Activated CD4-positive, alpha-beta T cell treated with anti-CD3 and anti-CD28 coated beads for 48 hours (primary cell): ENCODE data around the gene PNMA6A.
"Not testable (repeated sequence)": the region's sequence is repeated elsewhere in the genome, so short reads cannot be mapped to it uniquely, and the experiment has no call there.

Source experiments
- DNase-seq: peaks from one replicate; pipeline ENCODE4 v3.0.0-alpha.2; 2020

PNMA6A gene

DNA sequence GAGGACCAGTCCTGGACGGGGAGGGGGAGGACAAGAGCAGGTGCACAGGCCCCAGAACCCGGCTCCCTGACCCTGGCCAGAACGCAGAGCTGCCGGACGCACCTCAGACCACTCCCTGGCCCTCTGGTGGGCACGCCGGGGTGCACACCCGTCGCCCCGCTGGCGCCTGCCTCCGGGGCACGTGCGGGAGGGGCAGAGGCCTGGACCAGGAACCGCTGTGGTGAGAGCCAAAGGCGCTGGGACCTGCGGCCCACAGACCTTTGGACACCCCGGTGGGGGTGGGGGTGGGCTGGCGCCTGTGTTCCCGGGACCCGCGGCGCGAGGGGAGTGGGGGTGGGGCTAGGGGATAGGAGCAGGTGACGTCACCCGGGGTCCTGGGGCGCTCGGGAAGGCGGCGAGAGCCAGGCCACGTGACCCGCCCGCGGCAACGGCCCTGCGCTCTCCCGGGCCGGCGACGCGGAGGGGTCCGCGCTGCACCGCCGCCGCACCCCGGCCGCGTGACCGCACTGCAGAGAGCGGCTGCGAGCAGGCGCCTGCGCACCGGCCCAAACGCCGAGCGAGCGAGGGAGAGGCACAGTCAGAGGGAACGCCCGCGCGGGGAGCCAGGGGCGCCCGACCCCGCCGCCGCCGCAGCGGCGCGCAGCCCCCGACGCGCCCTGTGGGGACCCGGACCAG is at the start of gene PNMA6A:
Gene PNMA6A (plus strand): TSS at position 546 of the 675 bp plus-strand sequence. CDS start 609 bp downstream, outside the sequence.
- not testable (repeated sequence) for DNase-seq

- DNase-seq, result not testable (repeated sequence)
These were observed 45.8 kb upstream of the PNMA6A start for GRCh38 chrX:153026501-153026900.

GRCh38 chrX:153028487-153028886 is 43.8 kb upstream of the PNMA6A start:
- not testable (repeated sequence) for DNase-seq

- DNase-seq, result no peak
These were observed 43.1 kb upstream of the PNMA6A start for GRCh38 chrX:153029162-153029561.

GRCh38 chrX:153029875-153030274 is 42.4 kb upstream of the PNMA6A start:
- DNase-seq, result no peak

DNA sequence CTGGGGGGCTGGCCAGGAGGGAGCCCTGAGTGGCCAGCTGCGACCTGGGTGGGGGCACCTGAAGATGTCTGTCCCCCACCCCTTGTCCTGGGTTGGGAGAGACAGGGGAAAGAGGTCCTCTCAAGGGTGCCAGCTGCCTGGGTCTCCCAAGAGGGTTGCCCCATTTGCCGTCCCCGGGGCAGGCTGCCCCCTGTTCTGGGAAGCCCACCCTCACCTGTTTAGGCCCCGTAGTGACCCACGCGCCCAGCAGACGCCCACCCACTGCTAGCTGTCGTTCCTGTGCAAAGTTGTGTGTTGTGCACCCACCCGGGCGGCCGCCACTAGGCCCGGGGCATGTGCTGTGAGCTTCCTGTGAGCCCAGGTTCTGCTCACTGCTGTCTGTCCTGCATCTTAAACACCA is 41.5 kb upstream of the PNMA6A start:
- DNase-seq, result no peak

DNA sequence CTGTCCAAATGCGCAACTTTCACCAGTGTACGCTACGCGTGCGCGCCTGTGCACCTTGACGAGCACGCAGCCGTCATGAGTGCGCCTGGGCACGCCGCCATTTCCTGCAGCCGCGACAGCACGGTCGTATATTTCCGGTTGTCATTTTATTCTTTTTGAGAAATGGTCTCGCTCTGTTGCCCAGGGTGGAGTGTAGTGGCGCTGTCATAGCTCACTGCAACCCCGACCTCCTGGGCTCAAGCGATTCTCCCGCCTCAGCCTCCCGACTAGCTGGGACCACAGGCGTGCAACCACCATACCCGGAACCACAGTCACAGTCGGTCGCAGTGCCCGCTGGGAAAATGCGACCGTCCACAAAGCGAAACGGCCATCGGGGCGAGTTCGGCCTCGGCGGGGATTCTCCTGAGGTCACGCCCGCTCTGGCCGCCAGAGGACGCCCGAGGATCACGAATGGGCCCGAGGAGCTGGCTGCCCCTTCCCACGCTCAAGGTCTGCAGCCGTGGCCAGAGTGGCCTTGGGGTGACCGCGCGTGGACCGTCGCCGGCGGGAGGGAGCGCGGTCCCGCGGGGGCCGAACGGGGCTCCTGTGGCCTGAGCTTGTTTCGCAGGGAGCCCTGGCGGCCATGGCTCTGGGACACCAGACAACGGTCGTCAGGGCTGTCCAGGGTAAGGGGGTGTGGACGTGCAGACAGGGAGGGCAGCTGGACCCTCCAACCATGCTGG is 39.7 kb upstream of the PNMA6A start:
- peak; percentile 72 for DNase-seq

- no peak for DNase-seq
These were observed 23.2 kb upstream of the PNMA6A start for GRCh38 chrX:153049093-153049492.

- DNase-seq, result no peak
These were observed 19.7 kb upstream of the PNMA6A start for GRCh38 chrX:153052534-153052933.

DNA sequence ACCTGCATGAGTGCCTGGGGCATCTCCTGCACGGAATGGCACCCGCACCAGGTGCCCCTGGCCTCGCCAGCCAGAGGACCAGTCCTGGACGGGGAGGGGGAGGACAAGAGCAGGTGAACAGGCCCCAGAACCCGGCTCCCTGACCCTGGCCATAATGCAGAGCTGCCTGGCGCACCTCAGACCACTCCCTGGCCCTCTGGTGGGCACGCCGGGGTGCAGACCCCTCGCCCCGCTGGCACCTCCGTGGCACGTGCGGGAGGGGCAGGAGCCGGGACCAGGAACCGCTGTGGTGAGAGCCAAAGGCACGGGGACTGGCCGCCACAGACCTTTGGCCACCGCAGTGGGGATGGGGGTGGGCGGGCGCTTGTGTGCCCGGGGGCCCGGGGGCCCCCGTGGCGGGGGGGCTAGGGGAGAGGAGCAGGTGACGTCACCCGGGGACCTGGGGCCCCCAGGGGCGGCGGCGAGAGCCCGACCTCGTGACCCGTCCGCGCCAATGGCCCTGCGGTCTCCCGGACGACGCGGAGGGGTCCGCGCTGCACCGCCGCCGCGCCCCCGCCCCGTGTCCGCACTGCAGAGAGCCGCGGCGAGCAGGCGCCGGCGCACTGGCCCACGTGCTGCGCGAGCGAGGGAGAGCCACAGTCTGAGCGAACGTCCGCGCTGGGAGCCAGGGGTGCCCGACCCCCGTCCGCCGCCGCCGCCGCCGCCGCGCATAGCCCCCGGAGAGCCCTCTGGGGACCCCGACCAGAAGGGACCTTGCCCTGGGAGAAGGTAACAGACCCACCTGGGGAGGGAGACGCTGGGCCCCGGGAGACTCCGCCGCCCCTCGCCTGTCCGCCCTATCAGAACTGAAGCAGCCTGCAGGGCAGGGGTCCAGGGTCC is 16.1 kb upstream of the PNMA6A start, which contains the start of gene PNMA3:
Gene PNMA3 (plus strand): TSS at position 600 of the 879 bp plus-strand sequence. CDS start 586 bp downstream, outside the sequence.
- no peak for DNase-seq

GRCh38 chrX:153057281-153057680 is 15.0 kb upstream of the PNMA6A start:
- no peak for DNase-seq

GRCh38 chrX:153059191-153060094 is 12.8 kb upstream of the PNMA6A start:
- no peak for DNase-seq

- DNase-seq, result no peak
These were observed 12.2 kb upstream of the PNMA6A start for GRCh38 chrX:153060095-153060445.

DNA sequence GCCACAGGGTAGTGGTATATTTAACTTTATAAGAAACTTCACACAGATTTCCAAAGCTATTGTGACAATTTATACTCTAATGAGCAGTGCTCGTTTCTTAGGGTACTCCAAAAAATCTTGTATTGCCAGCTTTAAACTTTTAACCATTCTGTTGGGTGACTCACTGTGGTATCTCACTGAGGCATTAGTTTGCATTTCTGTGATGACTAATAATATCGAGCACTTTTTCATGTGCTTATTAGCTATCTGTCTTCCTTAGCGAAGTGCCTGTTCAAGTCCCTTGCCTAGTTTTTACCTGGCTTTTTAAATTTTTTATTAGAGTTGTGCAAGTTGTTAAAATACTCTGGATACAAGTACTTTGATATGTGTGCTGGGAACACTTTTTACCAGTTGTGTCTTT is 10.5 kb upstream of the PNMA6A start:
- DNase-seq, result no peak

- no peak for DNase-seq
These were observed 8.9 kb upstream of the PNMA6A start for GRCh38 chrX:153063315-153063714.

DNA sequence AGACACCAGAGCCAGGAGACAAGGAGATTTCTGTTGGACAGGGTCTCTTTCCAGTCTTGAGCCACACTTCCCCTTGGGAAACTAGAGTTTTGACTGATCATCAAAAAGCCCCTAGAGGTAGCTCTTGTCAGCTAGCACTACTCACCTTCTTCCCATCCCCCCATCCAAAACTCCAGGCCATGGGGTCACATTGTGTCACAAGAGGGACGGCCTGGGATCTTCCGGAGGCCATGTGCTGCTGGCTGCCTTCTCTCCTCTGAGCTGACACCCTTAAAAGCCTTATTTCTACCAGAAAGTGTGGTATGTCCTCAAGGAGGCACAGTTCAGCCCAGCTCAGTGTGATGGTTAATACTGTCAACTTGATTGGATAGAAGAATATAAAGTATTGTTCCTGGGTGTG is 8.2 kb upstream of the PNMA6A start:
- DNase-seq, result no peak

DNA sequence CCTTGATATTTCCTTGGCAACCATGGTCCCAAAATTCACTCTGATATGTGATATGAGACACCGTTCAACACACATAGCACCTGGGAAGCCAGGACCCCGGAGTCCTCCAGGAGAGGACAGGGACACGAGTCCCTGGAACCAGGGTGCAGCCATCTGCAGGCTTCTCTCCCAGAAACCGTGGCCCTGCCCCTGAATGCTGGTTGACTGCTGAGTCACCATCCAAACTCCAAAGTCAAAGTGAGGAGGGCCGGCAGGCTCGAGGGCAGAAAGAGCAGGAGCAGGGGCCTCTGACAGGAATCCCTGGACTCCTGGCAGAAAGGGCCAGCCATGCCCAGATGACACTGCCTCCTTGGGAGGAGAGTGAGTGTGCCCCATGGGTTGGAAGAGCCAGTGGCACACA is 6.9 kb upstream of the PNMA6A start:
- no peak for DNase-seq

GRCh38 chrX:153066402-153066801 is 5.9 kb upstream of the PNMA6A start:
- DNase-seq, result not testable (repeated sequence)

GRCh38 chrX:153073331-153073730 is 1.1 kb downstream of the PNMA6A start:
- not testable (repeated sequence) for DNase-seq

DNA sequence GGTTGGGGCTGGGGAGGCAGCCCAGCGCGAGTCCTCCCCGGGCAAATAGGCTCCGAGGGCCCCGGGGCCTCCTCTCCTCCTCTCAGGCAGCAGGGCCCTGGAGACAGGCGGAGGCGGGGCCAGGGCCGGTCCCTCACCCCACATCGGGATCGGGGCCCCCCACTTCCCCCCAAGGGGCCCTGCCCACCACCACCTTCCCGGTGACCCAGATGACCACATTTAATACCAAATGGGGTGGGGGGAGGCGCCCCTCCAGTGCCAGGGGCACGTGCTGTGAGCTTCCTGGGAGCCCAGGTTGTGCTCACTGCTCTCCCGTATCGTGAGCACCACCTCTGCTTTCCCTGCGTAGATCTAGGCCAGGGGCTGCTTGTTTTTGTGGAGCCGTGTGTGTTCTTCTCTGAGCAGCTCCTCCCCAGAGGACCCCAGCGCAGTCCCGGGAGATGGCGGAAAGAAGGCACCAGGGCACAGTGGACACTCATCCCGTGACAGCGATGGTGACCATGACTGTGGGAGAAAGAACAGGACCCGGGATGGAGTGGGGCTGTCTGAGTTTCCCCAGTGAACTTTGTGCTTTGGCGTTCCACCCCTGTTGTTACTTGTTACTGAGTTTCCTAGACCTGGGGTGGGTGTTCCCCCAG is 2.1 kb downstream of the PNMA6A start:
- no peak for DNase-seq

DNA sequence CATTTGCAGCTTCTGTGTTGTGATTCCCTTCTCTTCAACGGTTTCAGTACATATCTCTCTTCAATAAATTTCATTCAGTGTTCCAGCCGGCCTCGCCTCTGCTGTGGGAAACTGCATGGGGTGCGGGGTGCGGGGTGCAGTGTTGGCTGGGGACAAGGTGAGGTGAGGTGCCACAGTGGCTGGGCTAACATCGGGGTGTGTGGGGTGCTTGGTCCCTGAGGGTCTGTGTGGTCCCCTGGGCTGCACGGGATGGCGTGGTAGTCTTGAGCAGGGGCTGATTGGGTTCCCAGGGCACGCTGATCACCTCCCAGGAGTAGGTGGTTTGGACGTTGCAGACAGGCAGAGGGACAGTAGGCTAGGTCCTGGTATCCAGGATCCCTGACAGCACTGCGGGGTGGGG is 2.7 kb downstream of the PNMA6A start:
- DNase-seq, result no peak

GRCh38 chrX:153075366-153075765 is 3.1 kb downstream of the PNMA6A start:
- DNase-seq, result no peak
